HCT116 (cell line): ENCODE results near the gene PPP1R1A. TPM values are rescaled to one million over a fixed set of nuclear protein-coding genes. Genes with fewer than 3 reads are reported as not detected.

Experiments used
- ATAC-seq: fragments of 200-7000 bp; cut with Tn5 transposase; 2 replicates; pipeline ENCODE4 v1.9.1; 2020; ENCODE audit warnings: mild to moderate bottlenecking, moderate library complexity
- BruUV-seq: library from RNA; stranded (reverse); fragments of 400-500 nt; replicated peaks from 2 replicates; lab custom pipeline; 2021; lab: Mats Ljungman, UMichigan
- CTCF ChIA-PET: fragments of 300-600 bp; sonication (Branson Sonifier 250); formaldehyde crosslinking; loops from one replicate; lab custom pipeline; 2021; ENCODE audit warnings: antibody characterized with exemption; lab: Charles Lee
- POLR2A ChIA-PET: fragments of 300-600, 350-600 bp; sonication (Branson Sonifier 250); formaldehyde crosslinking; loops from one replicate; lab custom pipeline; 2021; ENCODE audit warnings: antibody characterized with exemption; lab: Charles Lee
- RAD21 ChIA-PET, 2 experiments: fragments of 300-600 bp; sonication (Branson Sonifier 250); formaldehyde crosslinking; loops; one replicate each; lab custom pipeline; 2023; ENCODE audit warnings: low total read pairs in 2 of 2; ENCODE audit not compliant: uncharacterized antibody in 2 of 2, unreplicated experiment in 2 of 2, low non-redundant PET in 1 of 2; lab: Charles Lee
- DNase-seq: peaks from one replicate; pipeline ENCODE4 v3.0.0-alpha.2; 2010; ENCODE audit warnings: low read depth, low spot score
- H2AFZ ChIP-seq: fragments of 200-600 bp; shearing (Covaris generic), sonication (generic); 2 replicates; pipeline ENCODE4 v1.6.1; 2017; ENCODE audit warnings: low read depth, mixed run types, mixed read lengths, antibody characterized with exemption, low read length; ENCODE audit not compliant: poor library complexity, severe bottlenecking
- H3K27ac ChIP-seq: 2 replicates; pipeline ENCODE4 v1.5.1; 2012; ENCODE audit warnings: low read depth, low read length
- H3K27me3 ChIP-seq: fragments of 200-600 bp; sonication (generic); 2 replicates; pipeline ENCODE4 v1.6.1; 2016; ENCODE audit warnings: mixed run types, low read length, mixed read lengths; ENCODE audit not compliant: insufficient read depth
- H3K36me3 ChIP-seq, 2 experiments: fragments of 200-500 bp in 1 of 2; fragments of 200-600 bp in 1 of 2; sonication (Bioruptor generic) in 1 of 2; sonication (generic) in 1 of 2; 2 replicates each; pipeline versions ENCODE4 v1.5.1 to v1.6.1; 2014 to 2016; ENCODE audit warnings: low read length in 2 of 2, inconsistent platforms in 1 of 2, mixed read lengths in 1 of 2, mixed run types in 1 of 2; ENCODE audit not compliant: insufficient read depth in 2 of 2, control insufficient read depth in 1 of 2
- H3K4me1 ChIP-seq, 2 experiments: fragments of 200-600 bp in 1 of 2; sonication (generic) in 1 of 2; 2 replicates each; pipeline versions ENCODE4 v1.5.1 to v1.6.1; 2012 to 2017; ENCODE audit warnings: low read length in 2 of 2, inconsistent platforms in 1 of 2, mild to moderate bottlenecking in 1 of 2, mixed read lengths in 1 of 2, mixed run types in 1 of 2, moderate library complexity in 1 of 2; ENCODE audit not compliant: insufficient read depth in 2 of 2, control insufficient read depth in 1 of 2
- H3K4me2 ChIP-seq: fragments of 200-600 bp; sonication (generic); 2 replicates; pipeline ENCODE4 v1.6.1; 2017; ENCODE audit warnings: mixed run types, low read length, mixed read lengths
- H3K4me3 ChIP-seq, 2 experiments: fragments of 200-600 bp in 1 of 2; sonication (generic) in 1 of 2; replicated peaks in 1 of 2; 2 replicates each; pipeline ENCODE4 v1.5.1; 2011 to 2016; ENCODE audit warnings: low read length in 2 of 2, control low read depth in 1 of 2, low read depth in 1 of 2, mild to moderate bottlenecking in 1 of 2, mixed read lengths in 1 of 2, mixed run types in 1 of 2
- H3K79me2 ChIP-seq: fragments of 200-600 bp; sonication (generic); 2 replicates; pipeline ENCODE4 v1.6.1; 2017; ENCODE audit warnings: mild to moderate bottlenecking, mixed run types, low read length, moderate library complexity, mixed read lengths; ENCODE audit not compliant: insufficient read depth
- H3K9ac ChIP-seq: fragments of 200-600 bp; sonication (generic); 2 replicates; pipeline ENCODE4 v1.6.1; 2016; ENCODE audit warnings: low read length, mixed read lengths
- H3K9me2 ChIP-seq: fragments of 200-600 bp; sonication (generic), shearing (Covaris generic); 2 replicates; pipeline ENCODE4 v1.6.1; 2017; ENCODE audit warnings: mixed run types, mild to moderate bottlenecking, moderate library complexity; ENCODE audit not compliant: insufficient read depth
- H3K9me3 ChIP-seq, 2 experiments: fragments of 200-500 bp in 1 of 2; fragments of 200-600 bp in 1 of 2; sonication (Bioruptor generic) in 1 of 2; sonication (generic) in 1 of 2; 2 replicates each; pipeline ENCODE4 v1.6.1; 2014 to 2017; ENCODE audit warnings: low read length in 2 of 2, mixed read lengths in 2 of 2, inconsistent platforms in 1 of 2, low read depth in 1 of 2, mild to moderate bottlenecking in 1 of 2, mixed run types in 1 of 2, moderate library complexity in 1 of 2; ENCODE audit not compliant: control insufficient read depth in 1 of 2, insufficient read depth in 1 of 2
- H4K20me1 ChIP-seq: fragments of 200-600 bp; sonication (generic), shearing (Covaris generic); 2 replicates; pipeline ENCODE4 v1.6.1; 2017; ENCODE audit warnings: mixed run types, mild to moderate bottlenecking, moderate library complexity; ENCODE audit not compliant: insufficient read depth
- CBX3 ChIP-seq: IDR thresholded peaks from 2 replicates; pipeline ENCODE4 v1.6.1; 2012; ENCODE audit warnings: low read depth
- ELF1 ChIP-seq: IDR thresholded peaks from 2 replicates; pipeline ENCODE4 v1.6.1; 2012; ENCODE audit warnings: low read depth, borderline replicate concordance
- FOSL1 ChIP-seq: IDR thresholded peaks from 2 replicates; pipeline ENCODE4 v1.6.1; 2012; ENCODE audit warnings: low read depth
- JUND ChIP-seq: IDR thresholded peaks from 2 replicates; pipeline ENCODE4 v1.6.1; 2012
- SRF ChIP-seq: IDR thresholded peaks from 2 replicates; pipeline ENCODE4 v1.6.1; 2012; ENCODE audit warnings: low read depth
- ZNF274 ChIP-seq: fragments of 200-500 bp; sonication (Bioruptor generic); IDR thresholded peaks from 2 replicates; pipeline ENCODE4 v1.6.1; 2014; ENCODE audit warnings: mild to moderate bottlenecking, low read depth, low read length, inconsistent platforms
- intact Hi-C: fragments of 100-400 bp; cut with micrococcal nuclease; formaldehyde crosslinking; loops from 2 replicates; pipeline ENCODE4 v1.10.0; 2022
- total RNA-seq: library from RNA; stranded (reverse); gene quantifications from one replicate; pipeline ENCODE4 v1.2.1, GENCODE V29; 2021; ENCODE audit not compliant: unreplicated experiment

Gene PPP1R1A
- total RNA-seq, 1 experiment from 2014 or later: 0.61 TPM

DNA sequence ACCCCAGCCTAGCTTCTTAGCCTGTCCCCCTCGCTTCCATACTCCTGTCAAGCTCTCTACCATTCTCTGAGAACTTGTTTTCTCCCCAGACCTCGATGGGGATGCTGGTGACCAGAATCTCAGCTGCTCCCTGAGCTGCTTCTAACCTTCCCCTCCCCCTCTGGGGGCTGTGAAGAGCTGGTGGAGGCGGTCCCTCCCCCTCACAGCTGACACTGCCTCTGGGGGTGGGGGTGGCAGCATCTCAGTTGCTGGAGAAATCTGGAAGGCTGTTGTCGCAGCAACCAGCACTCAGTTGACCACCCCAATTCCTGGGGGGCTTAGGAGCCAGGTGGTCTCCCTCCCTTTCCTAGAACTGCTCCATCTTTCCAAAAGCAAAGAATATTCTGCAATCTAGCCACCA is 4.7 kb downstream of the PPP1R1A start:
- no peak for TF ChIP-seq ELF1
- no peak for TF ChIP-seq CBX3
- no peak for TF ChIP-seq ZNF274
- no peak for TF ChIP-seq FOSL1
- TF ChIP-seq SRF: no peak
- TF ChIP-seq JUND: no peak
- DNase-seq (no peak), ATAC-seq (no peak)
- Histone ChIP-seq H3K4me1 (peaks cover 0 to 14% of the 10 kb centered on the region in 2 experiments; a peak in 2 of 4 replicates), H2AFZ (no peak overlapping the region), H3K4me2 (no peak overlapping the region), H3K9me2 (no peaks in the 10 kb centered on the region), H3K9ac (no peak overlapping the region), H3K27me3 (peaks cover 6% of the 10 kb centered on the region; the same call in 1 of the 2 replicates), H3K27ac (no peak overlapping the region), H3K79me2 (no peaks in the 10 kb centered on the region), H3K36me3 (no peaks in the 10 kb centered on the region), H4K20me1 (no peaks in the 10 kb centered on the region), H3K9me3 (no peaks in the 10 kb centered on the region), H3K4me3 (no peak overlapping the region)
- ChIA-PET RAD21 (no interaction called here), POLR2A (no interaction called here), CTCF (interaction anchor here (1.4 kb wide), 1 partner anchor 12 kb away, joined by 4 read pairs; no protein-coding TSS in a partner anchor)
- intact Hi-C loops: no loop called here
- BruUV-seq: no TSS peak

- H3K9ac ChIP-seq: no peak overlapping the region
- peaks cover 8% of the 10 kb centered on the region; the same call in 1 of the 2 replicates for H3K27me3 ChIP-seq
- no peaks in the 10 kb centered on the region for H3K36me3 ChIP-seq
- no peaks in the 10 kb centered on the region for H3K79me2 ChIP-seq
- ChIA-PET POLR2A (no interaction called here), RAD21 (no interaction called here), CTCF (no interaction called here)
- H3K4me2 ChIP-seq: no peak overlapping the region
- no peaks in the 10 kb centered on the region for H3K9me3 ChIP-seq
- ATAC-seq: no peak
- H3K4me3 ChIP-seq: no peak overlapping the region
- no peak for TF ChIP-seq SRF
- intact Hi-C loops: no loop called here
- BruUV-seq: no TSS peak
- H4K20me1 ChIP-seq: no peaks in the 10 kb centered on the region
- no peak overlapping the region for H3K27ac ChIP-seq
- no peak overlapping the region for H2AFZ ChIP-seq
- H3K4me1 ChIP-seq: peaks cover 0 to 10% of the 10 kb centered on the region in 2 experiments; a peak in 2 of 4 replicates
- DNase-seq: no peak
- no peaks in the 10 kb centered on the region for H3K9me2 ChIP-seq
Observed at GRCh38 chr12:54581412-54581811, 7.0 kb downstream of the PPP1R1A start.
